Liver (tissue), 9 donors: ENCODE data around the gene LDLRAD4. TPM values are rescaled to one million over a fixed set of nuclear protein-coding genes. Genes with fewer than 3 reads are reported as not detected.

ENCODE experiments used
- DNase-seq: peaks from one replicate; pipeline ENCODE4 v3.0.0-alpha.2; 2017; ENCODE audit warnings: low spot score
- H3K27ac ChIP-seq, 2 donors: one replicate each; pipeline ENCODE4 v1.7.0; 2013; ENCODE audit warnings: inconsistent platforms in 2 of 2, low read length in 2 of 2, control low read depth in 1 of 2, low read depth in 1 of 2, mild to moderate bottlenecking in 1 of 2
- H3K27me3 ChIP-seq, 4 donors: one replicate each; pipeline versions ENCODE4 v1.6.1 to v1.7.0; 2013; ENCODE audit warnings: low read length in 3 of 4, inconsistent platforms in 1 of 4, mild to moderate bottlenecking in 1 of 4, moderate library complexity in 1 of 4; ENCODE audit not compliant: control insufficient read depth in 4 of 4, insufficient read depth in 4 of 4
- H3K36me3 ChIP-seq, 4 donors: one replicate each; pipeline versions ENCODE4 v1.6.1 to v1.7.0; 2013; ENCODE audit warnings: low read length in 3 of 4, mild to moderate bottlenecking in 3 of 4, low read depth in 1 of 4, moderate library complexity in 1 of 4; ENCODE audit not compliant: control insufficient read depth in 4 of 4, insufficient read depth in 3 of 4
- H3K4me1 ChIP-seq, 4 donors: one replicate each; pipeline versions ENCODE4 v1.6.1 to v1.7.0; 2013; ENCODE audit warnings: low read length in 3 of 4, mild to moderate bottlenecking in 3 of 4, moderate library complexity in 1 of 4; ENCODE audit not compliant: control insufficient read depth in 4 of 4, insufficient read depth in 4 of 4
- H3K4me3 ChIP-seq, 3 donors: one replicate each; pipeline versions ENCODE4 v1.6.1 to v1.7.0; 2013; ENCODE audit warnings: low read length in 3 of 3, control low read depth in 1 of 3, low read depth in 1 of 3, mild to moderate bottlenecking in 1 of 3
- H3K9ac ChIP-seq, 2 donors: one replicate each; pipeline ENCODE4 v1.7.0; 2013; ENCODE audit warnings: low read length in 2 of 2, mild to moderate bottlenecking in 2 of 2, moderate library complexity in 2 of 2, control low read depth in 1 of 2, low read depth in 1 of 2
- H3K9me3 ChIP-seq, 4 donors: one replicate each; pipeline versions ENCODE4 v1.6.1 to v1.7.0; 2013; ENCODE audit warnings: low read length in 3 of 4; ENCODE audit not compliant: control insufficient read depth in 4 of 4
- FOXA2 ChIP-seq: IDR thresholded peaks from 2 replicates; pipeline ENCODE4 v1.6.1; 2016; ENCODE audit warnings: antibody characterized with exemption
- GABPA ChIP-seq, 2 donors: IDR thresholded peaks in 1 of 2; conservative IDR thresholded peaks in 1 of 2; 2 replicates each; pipeline ENCODE4 v1.6.1; 2016; ENCODE audit warnings: antibody characterized with exemption in 2 of 2, mild to moderate bottlenecking in 1 of 2, moderate library complexity in 1 of 2
- HNF4A ChIP-seq, 2 donors: conservative IDR thresholded peaks; 2 replicates each; pipeline ENCODE4 v1.6.1; 2016; ENCODE audit warnings: antibody characterized with exemption in 2 of 2, mild to moderate bottlenecking in 2 of 2
- HNF4G ChIP-seq: IDR thresholded peaks from 2 replicates; pipeline ENCODE4 v1.6.1; 2016; ENCODE audit warnings: antibody characterized with exemption
- JUND ChIP-seq, 2 donors: IDR thresholded peaks; 2 replicates each; pipeline ENCODE4 v1.6.1; 2016; ENCODE audit warnings: antibody characterized with exemption in 2 of 2
- MAX ChIP-seq: IDR thresholded peaks from 2 replicates; pipeline ENCODE4 v1.6.1; 2016; ENCODE audit warnings: antibody characterized with exemption
- NR2F2 ChIP-seq: IDR thresholded peaks from 2 replicates; pipeline ENCODE4 v1.6.1; 2016; ENCODE audit warnings: antibody characterized with exemption
- RAD21 ChIP-seq, 2 donors: IDR thresholded peaks; 2 replicates each; pipeline ENCODE4 v1.6.1; 2016; ENCODE audit warnings: antibody characterized with exemption in 2 of 2, mild to moderate bottlenecking in 2 of 2
- REST ChIP-seq: IDR thresholded peaks from 2 replicates; pipeline ENCODE4 v1.6.1; 2016; ENCODE audit warnings: antibody characterized with exemption, mild to moderate bottlenecking
- RXRA ChIP-seq, 2 donors: IDR thresholded peaks; 2 replicates each; pipeline ENCODE4 v1.6.1; 2017 to 2018; ENCODE audit warnings: antibody characterized with exemption in 2 of 2, mild to moderate bottlenecking in 1 of 2
- SP1 ChIP-seq: IDR thresholded peaks from 2 replicates; pipeline ENCODE4 v1.6.1; 2018; ENCODE audit warnings: antibody characterized with exemption, mild to moderate bottlenecking
- YY1 ChIP-seq: IDR thresholded peaks from 2 replicates; pipeline ENCODE4 v1.6.1; 2016; ENCODE audit warnings: antibody characterized with exemption, mild to moderate bottlenecking
- WGBS: extraction: QIAGEN DNeasy Blood & Tissue Kit; methylation state at CpG from one replicate; pipeline ENCODE4 v1.1.7; 2013; 5-methylcytosine and 5-hydroxymethylcytosine counted together
- polyA plus RNA-seq, 2 donors: library from polyadenylated mRNA; stranded (reverse) in 1 of 2; unstranded in 1 of 2; fragments of 200-250 nt in 1 of 2; fragments of >200 nt in 1 of 2; fragmentation: Nextera tagmentation in 1 of 2; extraction: Ambion mirVana in 1 of 2; gene quantifications; one replicate each; pipeline versions ENCODE4 v1.2.1 to v1.2.3, GENCODE V29; 2013 to 2015
- total RNA-seq, 2 donors: library from RNA; depleted of rRNA; stranded (reverse); fragments of >200 nt; gene quantifications; one replicate each; pipeline ENCODE4 v1.2.3, GENCODE V29; 2014
- TF ChIP-seq, protein P1 (sequence below): IDR thresholded peaks from 2 replicates; pipeline ENCODE4 v1.6.1; 2016; ENCODE audit warnings: antibody characterized with exemption
- TF ChIP-seq, protein P2 (sequence below): IDR thresholded peaks from 2 replicates; pipeline ENCODE4 v1.6.1; 2016; ENCODE audit warnings: antibody characterized with exemption
- TF ChIP-seq, protein P3 (sequence below): fragments of 150-350 bp; IDR thresholded peaks from 2 replicates; pipeline ENCODE4 v1.5.1; 2017; ENCODE audit warnings: improper control_type of control experiment, low read depth, low read length; ENCODE audit not compliant: missing input control
- donor health status: healthy.
- donor health status: healthy.
- donor health status: healthy.
- donor health status: healthy.
- donor health status: healthy.

Gene LDLRAD4
- total and polyA plus RNA-seq, 4 donors = 4.8 to 41.7 (median 12.7) TPM

DNA sequence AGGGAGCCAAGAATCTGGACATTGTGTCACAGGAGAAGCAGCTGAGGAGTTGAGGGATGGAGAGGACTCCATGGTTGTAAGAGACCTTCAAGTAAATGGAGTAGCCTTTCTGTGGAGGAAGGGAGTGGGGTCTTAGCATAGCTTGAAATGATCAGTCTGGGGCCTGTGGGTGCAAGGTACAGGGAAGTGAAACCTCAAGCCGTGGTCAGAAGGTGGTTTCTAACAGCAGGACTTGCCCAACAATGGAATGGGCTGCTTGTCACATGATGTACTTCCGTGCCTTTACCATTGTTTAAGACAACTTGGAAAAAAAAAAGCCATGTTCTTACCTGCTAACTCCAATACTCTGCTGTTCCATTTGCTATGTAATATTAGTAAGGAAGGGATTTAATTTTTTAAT is 140.7 kb downstream of the LDLRAD4 start:
- TF ChIP-seq FOXA2 (no peak), HNF4A (conservative IDR thresholded peaks at IDR 0.05) (no peak), REST (no peak), YY1 (no peak), GABPA (IDR thresholded peaks at IDR 0.05 in 1 of 2, conservative IDR thresholded peaks at IDR 0.05 in 1 of 2) (no peak), SP1 (no peak), NR2F2 (no peak), RXRA (IDR thresholded peaks at IDR 0.05) (no peak), RAD21 (IDR thresholded peaks at IDR 0.05) (no peak), JUND (IDR thresholded peaks at IDR 0.05) (no peak), MAX (no peak), HNF4G (no peak)
- TF ChIP-seq, protein P1, sequence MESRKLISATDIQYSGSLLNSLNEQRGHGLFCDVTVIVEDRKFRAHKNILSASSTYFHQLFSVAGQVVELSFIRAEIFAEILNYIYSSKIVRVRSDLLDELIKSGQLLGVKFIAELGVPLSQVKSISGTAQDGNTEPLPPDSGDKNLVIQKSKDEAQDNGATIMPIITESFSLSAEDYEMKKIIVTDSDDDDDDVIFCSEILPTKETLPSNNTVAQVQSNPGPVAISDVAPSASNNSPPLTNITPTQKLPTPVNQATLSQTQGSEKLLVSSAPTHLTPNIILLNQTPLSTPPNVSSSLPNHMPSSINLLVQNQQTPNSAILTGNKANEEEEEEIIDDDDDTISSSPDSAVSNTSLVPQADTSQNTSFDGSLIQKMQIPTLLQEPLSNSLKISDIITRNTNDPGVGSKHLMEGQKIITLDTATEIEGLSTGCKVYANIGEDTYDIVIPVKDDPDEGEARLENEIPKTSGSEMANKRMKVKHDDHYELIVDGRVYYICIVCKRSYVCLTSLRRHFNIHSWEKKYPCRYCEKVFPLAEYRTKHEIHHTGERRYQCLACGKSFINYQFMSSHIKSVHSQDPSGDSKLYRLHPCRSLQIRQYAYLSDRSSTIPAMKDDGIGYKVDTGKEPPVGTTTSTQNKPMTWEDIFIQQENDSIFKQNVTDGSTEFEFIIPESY = no peak
- TF ChIP-seq, protein P2, sequence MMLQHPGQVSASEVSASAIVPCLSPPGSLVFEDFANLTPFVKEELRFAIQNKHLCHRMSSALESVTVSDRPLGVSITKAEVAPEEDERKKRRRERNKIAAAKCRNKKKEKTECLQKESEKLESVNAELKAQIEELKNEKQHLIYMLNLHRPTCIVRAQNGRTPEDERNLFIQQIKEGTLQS = no peak
- TF ChIP-seq, protein P3, sequence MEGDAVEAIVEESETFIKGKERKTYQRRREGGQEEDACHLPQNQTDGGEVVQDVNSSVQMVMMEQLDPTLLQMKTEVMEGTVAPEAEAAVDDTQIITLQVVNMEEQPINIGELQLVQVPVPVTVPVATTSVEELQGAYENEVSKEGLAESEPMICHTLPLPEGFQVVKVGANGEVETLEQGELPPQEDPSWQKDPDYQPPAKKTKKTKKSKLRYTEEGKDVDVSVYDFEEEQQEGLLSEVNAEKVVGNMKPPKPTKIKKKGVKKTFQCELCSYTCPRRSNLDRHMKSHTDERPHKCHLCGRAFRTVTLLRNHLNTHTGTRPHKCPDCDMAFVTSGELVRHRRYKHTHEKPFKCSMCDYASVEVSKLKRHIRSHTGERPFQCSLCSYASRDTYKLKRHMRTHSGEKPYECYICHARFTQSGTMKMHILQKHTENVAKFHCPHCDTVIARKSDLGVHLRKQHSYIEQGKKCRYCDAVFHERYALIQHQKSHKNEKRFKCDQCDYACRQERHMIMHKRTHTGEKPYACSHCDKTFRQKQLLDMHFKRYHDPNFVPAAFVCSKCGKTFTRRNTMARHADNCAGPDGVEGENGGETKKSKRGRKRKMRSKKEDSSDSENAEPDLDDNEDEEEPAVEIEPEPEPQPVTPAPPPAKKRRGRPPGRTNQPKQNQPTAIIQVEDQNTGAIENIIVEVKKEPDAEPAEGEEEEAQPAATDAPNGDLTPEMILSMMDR = no peak
- 87% methylated on average over 2 of the region's 2 CpGs for WGBS
- Histone ChIP-seq H3K4me1 (peaks cover 0 to 3% (median 0%) of the 10 kb centered on the region in 4 donors), H3K9ac (no peak overlapping the region), H3K9me3 (no peaks in the 10 kb centered on the region), H3K36me3 (no peaks in the 10 kb centered on the region), H3K27me3 (no peaks in the 10 kb centered on the region), H3K27ac (no peak overlapping the region), H3K4me3 (no peak overlapping the region)
- no peak for DNase-seq

DNA sequence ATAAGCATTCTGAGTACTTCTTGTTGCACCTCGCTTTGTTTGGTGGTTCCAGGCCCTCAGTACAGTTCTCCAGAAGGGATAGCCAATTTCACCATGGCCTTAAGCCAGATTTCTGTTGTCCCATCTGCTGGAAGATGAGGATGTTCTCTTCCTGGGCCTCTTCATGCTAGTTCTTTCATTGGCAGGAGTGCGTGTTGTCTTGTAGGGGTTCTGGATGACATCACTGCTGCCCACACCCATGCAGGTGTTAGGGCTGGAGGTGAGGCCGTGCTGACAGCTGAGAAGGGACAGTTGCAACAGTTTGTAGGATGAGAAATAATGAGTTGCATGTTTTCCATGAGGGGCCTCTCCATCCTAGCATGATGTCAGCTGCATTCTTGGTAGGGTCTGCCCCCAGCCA is 142.9 kb downstream of the LDLRAD4 start:
- WGBS = 94% methylated on average over 3 of the region's 3 CpGs
- no peak for DNase-seq

More for the DNA sequence above, 142.9 kb downstream of the LDLRAD4 start:
- H3K27me3 ChIP-seq = no peaks in the 10 kb centered on the region
- TF ChIP-seq RAD21 (IDR thresholded peaks at IDR 0.05) = no peak
- TF ChIP-seq YY1 = no peak
- no peak overlapping the region for H3K9ac ChIP-seq
- no peaks in the 10 kb centered on the region for H3K9me3 ChIP-seq
- H3K4me1 ChIP-seq = peaks cover 3 to 12% (median 7%) of the 10 kb centered on the region in 4 donors
- no peak overlapping the region for H3K27ac ChIP-seq
- no peak overlapping the region for H3K4me3 ChIP-seq
- H3K36me3 ChIP-seq = no peaks in the 10 kb centered on the region
